ENCODE data around the gene MYO7A.

- no peak for TF ChIP-seq EZH2 (IDR thresholded peaks at IDR 0.05; ENCODE audit: borderline replicate concordance)
- no peak for TF ChIP-seq CTCF (IDR thresholded peaks at IDR 0.05; ENCODE audit: poor library complexity)
These were observed 9.4 kb downstream of the MYO7A start for GRCh38 chr11:77137421-77137820.

Measured in hepatocyte (in vitro differentiated cells).